ENCODE results near the gene GRIK2.

GRIK2 gene

GRCh38 chr6:101462576-101462975, 69.1 kb downstream of the GRIK2 start:
- no peak for DNase-seq

GRCh38 chr6:101465863-101466262, 72.4 kb downstream of the GRIK2 start:
- DNase-seq, result no peak

GRCh38 chr6:101477436-101477835, 83.9 kb downstream of the GRIK2 start:
- DNase-seq, result peak; percentile 1

DNA sequence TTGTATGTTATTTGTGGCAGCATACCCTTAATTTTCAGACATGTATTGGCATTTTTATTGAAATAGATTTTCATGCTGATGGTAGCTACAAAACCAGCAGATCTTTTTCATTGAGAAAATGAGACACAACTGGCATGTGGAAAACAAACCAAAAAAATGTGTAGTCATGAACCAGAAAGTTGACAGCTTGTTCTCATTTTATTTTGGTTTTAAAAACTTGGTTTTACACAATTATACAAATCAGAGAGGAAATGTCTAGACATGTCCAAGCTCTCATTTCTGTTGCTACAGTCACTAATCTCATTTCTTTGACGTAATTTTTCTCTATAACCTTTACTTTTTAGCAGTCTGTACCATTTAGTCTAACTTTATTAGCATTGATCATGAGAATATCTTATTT, 85.4 kb downstream of the GRIK2 start:
- DNase-seq, result no peak

DNA sequence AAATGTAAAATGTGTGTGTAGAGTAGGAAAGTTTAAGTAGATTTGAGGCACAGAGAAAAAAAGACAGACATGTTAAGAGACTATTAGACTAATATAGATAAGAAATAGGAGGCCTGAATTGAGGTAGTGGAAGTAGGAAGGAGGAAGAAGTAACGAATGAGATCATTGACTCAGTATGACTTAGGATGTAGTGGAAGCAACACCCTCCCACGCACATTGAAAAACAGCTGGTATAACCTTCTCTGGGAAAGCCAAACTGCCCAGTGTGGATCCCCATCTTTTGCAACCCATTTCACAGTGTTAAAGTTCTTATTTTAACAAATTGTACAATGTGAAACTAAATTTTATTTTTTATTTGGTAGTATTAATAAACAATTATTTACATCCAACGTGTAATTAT, 89.1 kb downstream of the GRIK2 start:
- DNase-seq, result no peak

GRCh38 chr6:101484781-101485180, 91.3 kb downstream of the GRIK2 start:
- no peak for DNase-seq

DNA sequence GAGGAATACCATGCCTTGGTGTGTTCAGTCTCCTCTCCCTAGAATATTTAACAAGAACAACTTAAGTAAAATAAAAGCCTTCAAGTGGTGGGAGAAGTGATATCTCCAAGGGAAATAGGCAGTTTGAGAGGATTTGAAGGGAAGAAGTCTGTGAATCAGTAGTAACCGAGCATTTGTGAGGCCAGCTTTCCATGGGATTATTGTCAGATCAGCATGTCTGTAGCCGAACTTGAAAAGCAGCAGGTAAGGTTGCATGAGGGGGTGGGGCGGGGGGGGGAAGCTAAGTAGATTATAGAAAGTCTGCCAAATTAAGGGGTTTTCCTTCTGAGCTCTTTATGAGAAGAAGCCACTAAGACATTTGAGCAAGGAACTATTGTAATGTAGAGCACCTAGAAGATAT, 92.6 kb downstream of the GRIK2 start:
- DNase-seq, result no peak

DNA sequence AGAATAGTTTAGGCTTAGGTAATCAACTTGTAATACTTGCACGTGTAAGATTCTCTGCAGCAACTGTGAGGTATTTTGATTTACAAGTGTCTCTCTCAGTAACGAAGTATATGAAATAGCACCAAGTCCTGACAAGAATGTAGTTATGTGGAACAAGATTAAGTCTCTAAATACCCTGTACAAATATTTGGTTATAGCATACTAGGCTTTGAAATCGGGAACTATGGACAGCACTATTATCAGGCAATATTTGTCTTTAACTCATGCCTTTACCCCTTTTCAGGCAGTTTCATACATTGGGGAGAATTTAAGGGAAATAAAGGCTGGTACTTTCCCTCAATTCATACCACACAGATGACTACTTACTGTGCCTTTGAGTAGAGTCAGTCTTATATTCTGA, 93.2 kb downstream of the GRIK2 start:
- no peak for DNase-seq

GRCh38 chr6:101489456-101489855, 95.9 kb downstream of the GRIK2 start:
- no peak for DNase-seq

- DNase-seq, result no peak
Observed at GRCh38 chr6:101490857-101491256, 97.3 kb downstream of the GRIK2 start.

DNA sequence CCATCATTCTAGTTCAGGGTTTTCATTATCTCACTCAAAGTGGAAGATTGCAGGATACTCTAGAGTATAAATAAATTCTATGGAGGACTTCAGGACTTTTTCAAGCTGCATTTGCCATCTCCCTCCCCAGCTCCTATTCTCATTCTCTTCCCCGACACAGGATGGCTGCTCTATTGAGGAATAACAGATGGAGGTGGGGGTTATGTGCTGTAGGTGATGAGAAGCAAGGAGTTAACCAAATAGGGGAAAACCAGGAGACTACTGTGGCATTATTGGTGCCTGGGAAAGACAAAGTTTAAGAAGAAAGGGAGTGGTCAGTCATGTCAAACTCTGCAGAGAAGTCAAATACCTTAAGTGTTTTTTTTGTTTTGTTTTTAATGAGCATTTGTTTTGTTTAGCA, 109.3 kb downstream of the GRIK2 start:
- DNase-seq, result no peak

- DNase-seq, result no peak
Observed at GRCh38 chr6:101509536-101509935, 116.0 kb downstream of the GRIK2 start.

DNA sequence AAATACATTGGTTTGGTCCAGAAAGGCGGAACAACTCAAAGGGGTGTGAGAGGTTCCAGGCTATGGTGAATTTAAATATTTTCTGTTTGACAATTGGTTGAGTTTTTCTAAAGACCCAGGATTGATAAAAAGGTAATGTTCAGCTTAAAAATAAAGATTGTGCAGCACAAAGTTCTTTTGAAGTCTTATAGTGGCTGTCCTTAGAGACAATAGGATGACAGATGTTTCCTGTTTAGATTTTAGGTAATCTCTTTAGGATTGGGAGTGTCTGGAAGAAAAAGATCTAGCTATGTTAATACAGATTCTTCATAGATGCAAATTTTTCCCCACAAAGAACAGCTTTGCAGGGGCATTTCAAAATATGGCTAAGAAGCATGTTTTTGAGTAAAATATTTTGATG, 119.7 kb downstream of the GRIK2 start:
- no peak for DNase-seq

- DNase-seq, result no peak
Observed at GRCh38 chr6:101516578-101516977, 123.1 kb downstream of the GRIK2 start.

- DNase-seq, result no peak
Observed at GRCh38 chr6:101517632-101518031, 124.1 kb downstream of the GRIK2 start.

GRCh38 chr6:101522254-101522653, 128.7 kb downstream of the GRIK2 start:
- DNase-seq, result no peak

DNA sequence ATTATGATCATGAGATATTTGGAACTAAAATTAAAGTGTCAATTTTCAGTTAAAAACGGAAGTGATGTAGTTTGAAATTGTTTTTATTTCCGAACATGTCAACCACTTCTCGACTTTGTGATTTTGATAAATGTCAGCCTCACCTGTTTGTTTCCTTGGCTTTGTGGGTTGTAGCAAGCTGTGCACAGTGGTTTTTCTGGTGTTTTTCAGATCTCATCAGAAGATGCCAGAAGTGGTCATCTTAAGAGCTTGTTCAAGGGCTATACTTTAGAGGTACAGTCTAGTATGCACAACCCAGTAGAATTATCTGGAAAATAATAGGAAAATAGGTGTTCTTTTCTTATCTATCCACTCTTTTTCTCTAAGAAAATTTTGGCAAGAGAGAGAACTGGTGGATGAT, 134.0 kb downstream of the GRIK2 start:
- DNase-seq, result no peak

DNA sequence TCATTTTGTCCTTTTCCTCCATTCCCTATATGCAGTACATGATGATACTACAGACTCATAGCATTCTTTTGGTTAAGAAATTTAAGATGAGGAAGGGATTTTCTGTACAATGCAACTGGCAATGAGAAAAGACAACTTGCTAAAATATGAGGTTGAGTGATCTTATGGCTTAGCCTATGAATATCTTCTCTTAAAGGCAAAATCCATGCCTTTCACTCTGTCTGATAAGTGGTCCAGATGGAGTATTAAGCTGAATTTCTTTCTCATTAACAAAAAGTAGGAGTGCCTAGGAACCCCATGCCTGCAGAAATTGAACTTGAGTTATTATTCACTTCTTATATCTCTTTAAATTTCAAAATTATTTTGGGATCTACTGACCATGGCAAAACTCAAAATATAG, 135.3 kb downstream of the GRIK2 start:
- DNase-seq, result no peak

DNA sequence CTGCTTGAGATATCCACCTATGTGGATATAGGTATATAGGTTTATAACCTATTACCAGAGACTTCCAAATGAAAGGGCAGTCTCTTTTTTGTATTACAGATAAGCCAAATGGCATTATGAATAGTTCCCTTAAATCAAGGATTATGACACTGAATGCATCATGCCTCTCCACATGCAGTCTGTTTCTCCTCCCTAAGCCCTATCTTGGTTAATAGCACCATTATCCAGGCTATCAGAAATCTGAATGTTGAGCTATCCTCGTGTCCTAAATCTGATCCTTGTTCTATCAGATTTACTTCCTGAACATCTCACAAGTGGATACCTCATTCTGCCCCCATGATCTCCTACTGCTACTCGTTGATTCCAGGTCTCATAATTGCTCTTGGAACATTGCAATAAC, 138.0 kb downstream of the GRIK2 start:
- no peak for DNase-seq

- no peak for DNase-seq
Observed at GRCh38 chr6:101534386-101534785, 140.9 kb downstream of the GRIK2 start.

DNA sequence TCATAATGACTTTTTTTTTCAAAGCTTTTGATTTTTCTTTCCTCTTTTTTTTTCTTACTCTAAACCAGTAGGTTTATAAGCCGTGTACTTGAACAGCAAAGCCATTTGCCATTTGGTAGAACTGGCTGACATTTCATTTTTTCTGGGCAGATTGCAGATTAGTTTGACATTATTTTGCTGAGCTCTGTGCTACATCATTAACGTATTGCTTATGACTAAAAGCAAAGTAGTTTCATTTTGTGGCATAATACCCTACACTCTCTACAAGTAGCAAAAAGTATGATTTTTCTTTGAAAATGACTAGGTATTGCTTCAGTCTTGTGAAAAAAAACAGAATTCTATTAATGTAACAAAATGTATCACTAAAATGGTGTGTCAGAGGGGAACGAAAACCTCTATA, 141.3 kb downstream of the GRIK2 start:
- no peak for DNase-seq

GRCh38 chr6:101537753-101538316, 144.3 kb downstream of the GRIK2 start:
- no peak for DNase-seq

DNA sequence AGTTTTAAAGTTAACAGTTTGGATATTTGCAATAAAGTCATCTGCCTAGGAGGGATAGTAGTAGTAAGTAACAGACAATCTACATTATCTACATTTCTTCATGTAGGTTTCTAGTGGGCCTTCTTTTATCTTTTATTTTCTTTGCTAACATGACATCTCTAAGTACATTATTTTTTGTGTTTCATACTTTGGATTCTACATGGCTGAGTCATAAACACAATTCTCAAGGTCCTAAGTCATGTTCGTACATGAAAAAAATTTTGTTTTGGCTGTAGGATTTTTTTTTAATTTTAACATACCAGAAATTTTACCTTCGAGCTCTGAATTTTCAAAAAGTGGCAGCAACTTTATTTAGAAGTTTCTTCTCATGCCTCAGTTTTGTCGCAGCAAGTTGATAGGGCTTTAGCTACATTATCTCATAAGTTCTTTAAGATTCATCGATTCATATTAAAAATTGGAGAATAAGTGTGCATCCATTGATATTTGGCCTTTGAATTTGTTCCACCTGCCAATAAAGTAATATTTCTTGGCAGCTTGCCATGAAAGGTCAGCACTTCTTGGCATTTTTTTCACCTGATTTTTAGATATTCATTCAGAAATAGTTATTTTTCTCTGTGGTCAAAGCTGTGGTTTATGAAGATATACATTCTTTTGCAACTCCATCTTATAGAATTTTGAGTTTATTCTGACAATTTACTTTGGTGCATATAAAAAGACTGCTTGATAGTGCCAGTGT, 146.2 kb downstream of the GRIK2 start:
- DNase-seq, result no peak

DNA sequence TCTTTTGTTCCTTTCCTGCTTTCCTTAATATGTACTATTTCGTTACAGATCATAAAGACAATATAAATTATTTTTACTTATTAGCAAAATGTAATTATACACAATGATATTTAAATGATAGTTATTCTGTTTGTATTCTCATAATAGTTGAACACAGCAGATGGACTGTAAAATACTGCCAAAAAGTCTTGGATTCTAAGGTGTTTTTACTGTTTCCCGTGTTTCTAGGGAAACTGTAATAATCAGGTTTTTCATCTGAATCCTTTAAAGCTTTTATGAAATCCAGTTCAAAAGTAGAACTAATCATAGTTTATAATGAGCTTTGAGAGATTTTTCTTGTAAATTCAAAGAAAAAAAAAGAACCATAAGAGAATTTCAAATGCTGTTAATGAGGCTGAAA, 148.4 kb downstream of the GRIK2 start:
- no peak for DNase-seq

DNA sequence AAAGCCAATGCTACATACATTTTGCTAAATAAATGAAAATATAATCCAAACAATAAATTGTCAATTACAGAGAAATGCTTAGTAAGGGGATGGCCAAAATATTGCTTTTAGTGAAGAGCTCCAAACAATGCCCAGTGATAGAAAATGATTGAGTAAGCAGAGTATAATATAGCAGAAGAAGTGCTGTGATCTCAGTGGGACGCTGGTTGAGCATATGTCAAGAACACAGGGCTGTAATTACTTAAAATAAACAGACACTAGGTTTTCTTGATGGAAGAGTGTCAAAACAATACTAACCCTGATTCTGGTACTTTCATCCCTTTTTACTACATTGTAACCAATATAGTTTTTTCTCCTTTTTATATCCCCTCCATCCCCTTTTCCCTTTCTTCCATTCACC, 150.3 kb downstream of the GRIK2 start:
- peak; percentile 4 for DNase-seq
